NCI-H146 (cell line): ENCODE data around the gene TXLNB.
"Not testable (repeated sequence)": the region's sequence is repeated elsewhere in the genome, so short reads cannot be mapped to it uniquely, and the experiment has no call there.

ENCODE experiments used
- DNase-seq: peaks from one replicate; lab custom pipeline; 2025; lab: John Stamatoyannopoulos, UW

The TXLNB gene

GRCh38 chr6:139234193-139234592 is 57.6 kb downstream of the TXLNB start:
- not testable (repeated sequence) for DNase-seq

DNA sequence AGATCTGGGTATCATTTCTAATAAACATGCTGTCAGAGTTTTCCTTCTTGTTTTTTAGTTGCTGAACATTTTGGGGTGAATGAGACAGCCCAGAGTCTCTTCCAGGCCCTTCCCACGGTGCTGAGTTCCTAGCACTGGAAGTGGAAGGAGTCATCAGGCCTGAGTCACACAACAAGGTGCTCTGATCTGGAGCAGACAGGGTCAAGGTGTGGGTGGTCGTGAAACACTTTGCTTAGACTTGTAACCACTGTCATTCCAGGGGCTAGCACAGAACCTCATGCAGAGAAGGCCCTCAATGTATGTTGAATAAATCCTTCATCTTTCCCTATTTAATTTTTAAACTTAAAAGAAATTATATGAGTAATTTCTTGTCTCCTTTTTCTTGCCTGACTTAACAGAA is 60.6 kb downstream of the TXLNB start:
- no peak for DNase-seq

- peak; percentile 98 for DNase-seq
Observed at GRCh38 chr6:139230391-139230840, 61.4 kb downstream of the TXLNB start.

DNA sequence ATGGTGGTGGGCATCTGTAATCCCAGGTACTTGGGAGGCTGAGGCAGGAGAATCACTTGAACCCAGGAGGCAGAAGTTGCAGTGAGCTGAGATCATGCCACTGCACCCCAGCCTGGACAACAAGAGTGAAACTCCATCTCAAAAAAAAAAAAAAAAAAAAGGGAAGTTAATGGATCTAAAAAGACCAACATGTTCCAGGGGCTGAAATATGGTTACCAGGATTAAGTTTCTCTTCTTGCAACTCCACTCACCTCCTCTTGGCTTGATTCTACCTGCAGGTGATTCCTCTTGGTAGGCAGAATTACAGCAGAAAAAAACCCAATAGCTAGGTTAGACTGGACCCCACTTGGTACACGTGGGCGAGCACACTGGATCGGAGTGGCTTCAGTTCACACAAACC is 63.4 kb downstream of the TXLNB start:
- not testable (repeated sequence) for DNase-seq

DNA sequence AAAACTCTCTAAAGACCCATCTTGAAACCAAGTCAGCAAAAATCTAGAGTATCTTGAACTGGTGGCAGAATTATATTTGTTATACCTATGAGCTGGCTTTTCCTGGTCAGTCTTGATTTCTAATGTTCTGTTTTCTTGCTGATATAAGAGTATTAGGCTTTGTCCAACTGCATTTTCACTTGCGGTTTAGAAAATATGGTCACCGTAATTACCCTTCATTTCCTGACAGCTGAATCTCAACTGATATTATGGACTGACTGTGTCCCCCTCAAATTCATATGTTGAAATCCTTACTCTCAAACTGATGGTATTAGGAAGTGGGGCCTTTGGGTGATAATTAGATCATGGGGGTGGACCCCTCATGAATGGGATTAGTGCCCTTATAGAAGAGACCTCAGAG is 72.1 kb downstream of the TXLNB start:
- no peak for DNase-seq

GRCh38 chr6:139219271-139219729 is 72.5 kb downstream of the TXLNB start:
- DNase-seq, result peak; percentile 98

DNA sequence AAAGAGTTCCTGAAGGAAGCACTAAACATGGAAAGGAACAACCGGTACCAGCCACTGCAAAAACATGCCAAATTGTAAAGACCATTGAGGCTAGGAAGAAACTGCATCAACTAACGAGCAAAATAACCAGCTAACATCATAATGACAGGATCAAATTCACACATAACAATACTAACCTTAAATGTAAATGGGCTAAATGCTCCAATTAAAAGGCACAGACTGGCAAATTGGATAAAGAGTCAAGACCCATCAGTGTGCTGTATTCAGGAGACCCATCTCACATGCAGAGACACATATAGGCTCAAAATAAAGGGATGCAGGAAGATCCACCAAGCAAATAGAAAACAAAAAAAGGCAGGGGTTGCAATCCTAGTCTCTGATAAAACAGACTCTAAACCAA is 79.3 kb downstream of the TXLNB start:
- not testable (repeated sequence) for DNase-seq

DNA sequence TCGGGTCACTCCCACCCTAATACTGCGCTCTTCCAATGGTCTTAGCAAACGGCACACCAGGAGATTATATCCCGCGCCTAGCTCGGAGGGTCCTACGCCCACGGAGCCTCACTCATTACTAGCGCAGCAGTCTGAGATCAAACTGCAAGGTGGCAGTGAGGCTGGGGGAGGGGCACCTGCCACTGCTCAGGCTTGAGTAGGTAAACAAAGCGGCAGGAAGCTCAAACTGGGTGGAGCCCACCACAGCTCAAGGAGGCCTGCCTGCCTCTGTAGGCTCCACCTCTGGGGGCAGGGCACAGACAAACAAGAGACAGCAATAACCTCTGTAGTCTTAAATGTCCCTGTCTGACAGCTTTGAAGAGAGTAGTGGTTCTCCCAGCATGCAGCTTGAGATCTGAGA is 81.0 kb downstream of the TXLNB start:
- DNase-seq, result not testable (repeated sequence)

DNA sequence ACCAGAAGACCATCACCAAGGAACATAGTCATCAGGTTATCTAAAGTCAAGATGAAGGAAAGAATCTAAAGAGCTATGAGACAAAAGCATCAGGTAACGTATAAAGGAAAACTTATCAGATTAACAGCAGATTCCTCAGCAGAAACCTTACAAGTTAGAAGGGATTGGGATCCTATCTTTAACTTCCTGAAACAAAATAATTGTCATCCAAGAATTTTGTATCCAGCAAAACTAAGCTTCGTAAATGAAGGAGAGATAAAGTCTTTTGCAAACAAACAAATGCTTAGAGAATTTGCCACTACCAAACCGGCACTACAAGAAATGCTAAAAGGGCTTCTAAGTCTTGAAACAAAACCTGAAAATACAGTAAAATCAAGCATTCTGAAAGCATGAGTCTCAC is 86.0 kb downstream of the TXLNB start:
- no peak for DNase-seq

DNA sequence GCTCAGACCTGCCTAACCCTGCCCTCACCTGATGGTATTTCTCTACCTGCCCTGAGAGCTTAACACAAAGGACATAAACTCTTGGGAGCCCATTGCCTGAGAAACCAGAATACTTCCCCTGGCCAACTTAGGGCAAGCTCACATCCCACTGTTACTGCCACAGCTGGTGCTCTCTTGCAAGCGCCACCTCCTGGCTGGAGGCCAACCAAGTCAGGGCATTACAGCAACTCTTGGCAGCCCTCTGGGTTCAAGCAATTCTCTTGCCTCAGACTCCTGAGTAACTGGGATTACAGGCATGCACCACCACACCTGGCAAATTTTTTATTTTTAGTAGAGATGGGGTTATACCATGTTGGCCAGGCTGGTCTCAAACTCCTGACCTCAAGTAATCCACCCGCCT is 86.8 kb downstream of the TXLNB start:
- no peak for DNase-seq

DNA sequence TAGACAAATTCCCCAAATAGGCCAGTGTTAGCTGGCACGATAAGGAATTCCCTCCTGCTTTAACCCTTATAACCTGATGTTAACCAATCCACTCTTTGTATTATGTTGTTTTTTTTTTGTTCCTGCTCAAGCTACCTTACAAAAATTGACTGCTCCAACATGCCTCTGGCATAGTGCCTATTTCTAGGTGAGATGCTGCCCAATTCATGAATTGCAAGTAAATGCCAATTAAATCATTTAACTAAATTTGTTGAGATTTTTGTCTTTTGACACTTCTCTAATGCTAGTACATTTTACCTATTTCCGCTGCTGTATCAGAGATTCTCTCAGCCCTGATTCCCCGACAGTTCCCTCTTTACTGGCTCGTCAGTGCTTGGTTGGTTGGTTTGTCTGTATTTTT is 90.4 kb downstream of the TXLNB start:
- no peak for DNase-seq

- peak; percentile 99 for DNase-seq
Observed at GRCh38 chr6:139198529-139199288, 93.1 kb downstream of the TXLNB start.

DNA sequence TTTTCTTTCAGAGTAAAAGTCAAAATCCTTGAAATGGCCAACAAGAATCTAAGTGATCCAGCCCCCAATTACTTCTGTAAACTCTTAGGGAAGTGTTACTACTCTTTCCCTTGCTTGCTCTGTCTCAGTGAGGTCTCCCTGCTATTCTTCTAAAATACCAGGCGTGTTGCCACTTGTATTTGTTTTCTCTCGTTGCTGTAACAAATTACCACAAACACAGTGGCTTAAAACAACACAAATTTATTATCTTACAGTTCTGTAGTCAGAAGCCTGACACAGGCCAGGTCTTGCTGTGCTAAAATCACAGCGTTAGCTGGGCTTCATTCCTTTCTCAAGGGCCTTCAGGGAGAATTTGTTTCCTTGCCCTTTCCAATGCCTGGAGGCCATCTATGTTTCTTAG is 97.1 kb downstream of the TXLNB start:
- no peak for DNase-seq
